Keratinocyte (primary cell): ENCODE results near the gene FNDC3B.

ENCODE experiments used
- EZH2 ChIP-seq: IDR thresholded peaks from one replicate; pipeline ENCODE4 v1.6.1; 2012; ENCODE audit warnings: inconsistent platforms, mild to moderate bottlenecking, low read length, moderate library complexity
- TF ChIP-seq, protein P1 (sequence below), 3 experiments: IDR thresholded peaks in 1 of 3; conservative IDR thresholded peaks in 1 of 3; optimal IDR thresholded peaks in 1 of 3; 2 replicates in 2 of 3; 3 replicates in 1 of 3; pipeline versions ENCODE3 to v1.5.1; 2011; ENCODE audit warnings: low read length in 3 of 3, mild to moderate bottlenecking in 3 of 3, moderate library complexity in 2 of 3, control low read depth in 1 of 3, inconsistent platforms in 1 of 3; ENCODE audit not compliant: insufficient read depth in 2 of 3; ENCODE audit errors: extremely low read depth in 1 of 3

DNA sequence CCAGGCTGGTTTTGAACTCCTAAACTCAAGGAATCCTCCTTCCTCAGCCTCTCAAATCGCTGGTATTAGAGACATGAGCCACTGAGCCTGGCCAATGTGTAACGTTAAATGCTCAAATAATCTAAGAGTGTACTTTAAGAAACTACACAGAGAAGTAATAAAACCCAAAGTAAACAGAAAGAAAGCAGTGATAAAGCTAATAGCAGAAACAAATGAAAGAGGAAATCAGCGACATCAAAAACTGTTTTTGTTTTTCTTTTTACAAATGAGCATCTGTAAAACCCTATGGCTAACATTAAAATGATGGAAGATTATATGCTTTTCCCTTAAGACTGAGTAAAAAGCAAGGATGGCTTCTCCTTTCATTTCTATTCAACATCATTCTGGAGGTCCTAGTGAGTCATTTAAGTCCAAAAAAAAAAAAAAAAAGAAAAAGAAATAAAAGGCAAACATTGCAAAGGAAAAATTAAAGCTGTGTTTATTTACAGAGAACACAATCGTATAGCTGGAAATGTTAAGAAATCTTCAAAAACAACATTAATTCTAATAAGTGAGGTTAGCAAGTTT is 36.8 kb upstream of the FNDC3B start:
- TF ChIP-seq, protein P1, sequence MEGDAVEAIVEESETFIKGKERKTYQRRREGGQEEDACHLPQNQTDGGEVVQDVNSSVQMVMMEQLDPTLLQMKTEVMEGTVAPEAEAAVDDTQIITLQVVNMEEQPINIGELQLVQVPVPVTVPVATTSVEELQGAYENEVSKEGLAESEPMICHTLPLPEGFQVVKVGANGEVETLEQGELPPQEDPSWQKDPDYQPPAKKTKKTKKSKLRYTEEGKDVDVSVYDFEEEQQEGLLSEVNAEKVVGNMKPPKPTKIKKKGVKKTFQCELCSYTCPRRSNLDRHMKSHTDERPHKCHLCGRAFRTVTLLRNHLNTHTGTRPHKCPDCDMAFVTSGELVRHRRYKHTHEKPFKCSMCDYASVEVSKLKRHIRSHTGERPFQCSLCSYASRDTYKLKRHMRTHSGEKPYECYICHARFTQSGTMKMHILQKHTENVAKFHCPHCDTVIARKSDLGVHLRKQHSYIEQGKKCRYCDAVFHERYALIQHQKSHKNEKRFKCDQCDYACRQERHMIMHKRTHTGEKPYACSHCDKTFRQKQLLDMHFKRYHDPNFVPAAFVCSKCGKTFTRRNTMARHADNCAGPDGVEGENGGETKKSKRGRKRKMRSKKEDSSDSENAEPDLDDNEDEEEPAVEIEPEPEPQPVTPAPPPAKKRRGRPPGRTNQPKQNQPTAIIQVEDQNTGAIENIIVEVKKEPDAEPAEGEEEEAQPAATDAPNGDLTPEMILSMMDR (optimal IDR thresholded peaks at IDR 0.05 in 1 of 3, IDR thresholded peaks at IDR 0.05 in 1 of 3, conservative IDR thresholded peaks at IDR 0.05 in 1 of 3; ENCODE audit: extremely low read depth in 1 of 3, insufficient read depth in 2 of 3, low read length in 3 of 3), result no peak
- TF ChIP-seq EZH2, result no peak
